ENCODE results near the gene PRSS58.

GRCh38 chr7:142240546-142240945, 17.3 kb downstream of the PRSS58 start:
- TF ChIP-seq NFRKB (IDR thresholded peaks at IDR 0.05) (no peak), SP1 (IDR thresholded peaks at IDR 0.05) (no peak), BHLHE40 (IDR thresholded peaks at IDR 0.05; ENCODE audit: borderline replicate concordance) (no peak), FOXM1 (IDR thresholded peaks at IDR 0.05; ENCODE audit: borderline replicate concordance) (no peak), PKNOX1 (IDR thresholded peaks at IDR 0.05) (no peak), FOXK2 (IDR thresholded peaks at IDR 0.05) (no peak)

All from HEK293T (cell line).